ENCODE data around the gene KCNMA1.
A peak's percentile ranks its signal among the peaks of the same experiment; 100 is the strongest.

KCNMA1 gene

DNA sequence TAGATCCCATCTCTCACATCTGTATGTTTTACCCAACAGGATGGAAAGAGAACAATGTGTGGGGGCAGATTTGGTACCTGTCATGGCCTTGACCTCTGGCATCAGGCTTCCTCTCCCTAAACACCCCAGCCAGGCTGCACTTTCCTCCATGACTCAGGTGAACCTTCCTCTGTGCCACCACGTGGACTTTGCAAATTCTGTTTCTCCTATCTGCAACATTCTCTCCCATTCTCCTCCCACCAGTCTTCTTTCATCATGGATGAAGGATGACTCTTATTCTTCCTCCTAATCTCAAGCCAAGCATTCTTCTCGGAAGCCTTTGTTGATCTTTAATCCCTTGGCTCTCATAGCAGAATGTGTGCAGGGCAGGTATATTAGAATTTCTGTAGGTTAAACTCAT lies 355.4 kb downstream of the KCNMA1 start:
- Histone ChIP-seq H4K20me1 (ENCODE audit: insufficient read depth) (no peaks in the 10 kb centered on the region), H3K36me3 (ENCODE audit: insufficient read depth) (no peaks in the 10 kb centered on the region), H3K4me2 (peak overlapping the region; percentile 72), H3K9ac (no peak overlapping the region), H3K4me3 (IDR thresholded peaks at IDR 0.05; ENCODE audit: insufficient read depth, low read depth, low read length) (no peak overlapping the region), H3K79me2 (ENCODE audit: insufficient read depth, low read depth) (no peaks in the 10 kb centered on the region), H3K4me1 (ENCODE audit: low read depth, poor library complexity, severe bottlenecking) (peaks cover 18% of the 10 kb centered on the region), H3K27me3 (ENCODE audit: insufficient read depth, low read depth) (no peaks in the 10 kb centered on the region), H3K27ac (no peak overlapping the region), H2AFZ (ENCODE audit: low read depth) (no peak overlapping the region)
- TF ChIP-seq, protein P1, sequence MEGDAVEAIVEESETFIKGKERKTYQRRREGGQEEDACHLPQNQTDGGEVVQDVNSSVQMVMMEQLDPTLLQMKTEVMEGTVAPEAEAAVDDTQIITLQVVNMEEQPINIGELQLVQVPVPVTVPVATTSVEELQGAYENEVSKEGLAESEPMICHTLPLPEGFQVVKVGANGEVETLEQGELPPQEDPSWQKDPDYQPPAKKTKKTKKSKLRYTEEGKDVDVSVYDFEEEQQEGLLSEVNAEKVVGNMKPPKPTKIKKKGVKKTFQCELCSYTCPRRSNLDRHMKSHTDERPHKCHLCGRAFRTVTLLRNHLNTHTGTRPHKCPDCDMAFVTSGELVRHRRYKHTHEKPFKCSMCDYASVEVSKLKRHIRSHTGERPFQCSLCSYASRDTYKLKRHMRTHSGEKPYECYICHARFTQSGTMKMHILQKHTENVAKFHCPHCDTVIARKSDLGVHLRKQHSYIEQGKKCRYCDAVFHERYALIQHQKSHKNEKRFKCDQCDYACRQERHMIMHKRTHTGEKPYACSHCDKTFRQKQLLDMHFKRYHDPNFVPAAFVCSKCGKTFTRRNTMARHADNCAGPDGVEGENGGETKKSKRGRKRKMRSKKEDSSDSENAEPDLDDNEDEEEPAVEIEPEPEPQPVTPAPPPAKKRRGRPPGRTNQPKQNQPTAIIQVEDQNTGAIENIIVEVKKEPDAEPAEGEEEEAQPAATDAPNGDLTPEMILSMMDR (conservative IDR thresholded peaks at IDR 0.05; ENCODE audit: low read depth, low read length) = no peak

DNA sequence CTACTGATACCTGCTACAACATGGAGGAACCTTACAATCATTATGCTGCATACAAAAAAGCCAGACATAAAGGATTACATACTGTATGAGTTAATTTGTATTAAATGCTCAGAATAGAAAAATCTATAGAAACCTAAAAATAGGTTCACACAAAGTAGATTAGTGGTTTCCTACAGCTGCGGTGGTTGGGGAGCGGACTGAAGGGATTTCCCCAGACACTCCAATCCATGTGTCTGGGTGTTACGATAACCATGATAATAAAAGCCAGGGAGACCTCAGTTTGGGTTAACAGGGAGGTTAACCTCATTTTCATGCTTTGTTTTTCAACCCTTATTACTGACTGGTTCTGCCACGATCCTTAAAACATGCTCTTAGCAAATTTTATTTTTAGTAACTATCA lies 355.9 kb downstream of the KCNMA1 start:
- TF ChIP-seq, protein P1 (conservative IDR thresholded peaks at IDR 0.05; ENCODE audit: low read depth, low read length) = no peak
- Histone ChIP-seq H3K9ac (no peak overlapping the region), H3K36me3 (ENCODE audit: insufficient read depth) (no peaks in the 10 kb centered on the region), H4K20me1 (ENCODE audit: insufficient read depth) (no peaks in the 10 kb centered on the region), H3K4me3 (IDR thresholded peaks at IDR 0.05; ENCODE audit: insufficient read depth, low read depth, low read length) (no peak overlapping the region), H3K27ac (no peak overlapping the region), H3K4me1 (ENCODE audit: low read depth, poor library complexity, severe bottlenecking) (peaks cover 18% of the 10 kb centered on the region), H3K4me2 (peak overlapping the region; percentile 72), H2AFZ (ENCODE audit: low read depth) (no peak overlapping the region), H3K27me3 (ENCODE audit: insufficient read depth, low read depth) (no peaks in the 10 kb centered on the region), H3K79me2 (ENCODE audit: insufficient read depth, low read depth) (no peaks in the 10 kb centered on the region)

DNA sequence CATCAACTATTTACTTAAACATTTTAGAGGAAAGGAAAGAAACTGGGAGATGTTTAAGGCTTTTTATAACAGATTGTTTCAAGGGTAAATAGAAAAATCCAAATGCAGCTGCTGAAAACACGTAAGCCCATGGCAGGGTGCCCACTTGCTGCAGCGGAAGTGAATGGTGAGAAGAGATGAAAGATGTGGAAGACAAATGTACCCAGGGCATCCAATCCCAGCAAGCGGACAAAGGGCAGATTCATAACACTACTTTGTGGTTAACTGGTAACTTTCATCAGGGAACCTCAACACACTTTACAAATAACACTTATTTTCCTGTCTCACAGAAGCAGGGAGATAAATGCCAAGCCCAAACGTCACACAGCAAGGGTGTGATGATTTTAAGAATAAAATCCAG lies 358.4 kb downstream of the KCNMA1 start:
- no peaks in the 10 kb centered on the region for H3K27me3 ChIP-seq (ENCODE audit: insufficient read depth, low read depth)
- TF ChIP-seq, protein P1 (conservative IDR thresholded peaks at IDR 0.05; ENCODE audit: low read depth, low read length) = no peak

DNA sequence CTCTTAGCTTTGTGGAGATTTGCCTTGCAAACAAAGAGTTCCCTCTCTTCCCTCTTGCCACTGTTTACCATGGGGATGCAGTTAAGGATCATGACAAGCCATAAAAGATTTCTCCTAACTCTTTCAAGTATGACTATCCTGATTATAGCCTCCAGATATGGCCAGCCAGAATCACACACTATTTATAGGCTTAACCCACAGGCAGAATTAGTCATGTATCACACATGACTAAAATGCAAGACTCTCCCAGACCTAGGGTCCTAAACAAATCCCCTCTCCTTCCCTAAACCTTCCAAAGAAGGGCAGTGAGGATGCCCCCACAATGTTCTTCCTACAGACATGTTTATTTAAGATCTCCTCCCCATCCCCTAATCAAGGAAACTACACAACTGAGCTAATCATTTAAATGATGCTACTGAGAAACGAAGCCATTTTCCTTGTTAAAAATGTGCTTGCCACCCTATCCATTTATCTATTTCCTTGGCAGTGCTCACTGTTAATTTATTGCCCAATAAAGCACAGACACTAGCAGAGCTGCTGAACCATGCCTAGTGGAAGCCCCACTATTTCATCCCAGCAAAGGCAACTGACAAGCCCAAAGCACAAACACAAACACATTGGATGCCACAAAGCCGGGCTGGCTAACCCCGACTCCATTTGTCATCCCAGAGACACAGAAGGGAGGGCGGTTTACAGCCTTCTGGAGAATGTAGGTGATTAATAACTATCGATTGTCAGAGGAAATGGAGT lies 363.4 kb downstream of the KCNMA1 start:
- no peaks in the 10 kb centered on the region for H3K36me3 ChIP-seq (ENCODE audit: insufficient read depth)
- no peaks in the 10 kb centered on the region for H4K20me1 ChIP-seq (ENCODE audit: insufficient read depth)
- H3K4me1 ChIP-seq (ENCODE audit: low read depth, poor library complexity, severe bottlenecking) = no peaks in the 10 kb centered on the region
- H3K27me3 ChIP-seq (ENCODE audit: insufficient read depth, low read depth) = no peaks in the 10 kb centered on the region
- H3K27ac ChIP-seq = no peak overlapping the region
- no peak overlapping the region for H2AFZ ChIP-seq (ENCODE audit: low read depth)
- no peaks in the 10 kb centered on the region for H3K79me2 ChIP-seq (ENCODE audit: insufficient read depth, low read depth)
- H3K4me2 ChIP-seq = no peak overlapping the region
- no peak overlapping the region for H3K4me3 ChIP-seq (IDR thresholded peaks at IDR 0.05; ENCODE audit: insufficient read depth, low read depth, low read length)
- no peak overlapping the region for H3K9ac ChIP-seq
- TF ChIP-seq, protein P1 (conservative IDR thresholded peaks at IDR 0.05; ENCODE audit: low read depth, low read length) = no peak

More for the DNA sequence above, 358.4 kb downstream of the KCNMA1 start:
- H3K79me2 ChIP-seq (ENCODE audit: insufficient read depth, low read depth) = no peaks in the 10 kb centered on the region
- no peak overlapping the region for H3K27ac ChIP-seq
- H3K4me2 ChIP-seq = no peak overlapping the region
- H3K4me3 ChIP-seq (IDR thresholded peaks at IDR 0.05; ENCODE audit: insufficient read depth, low read depth, low read length) = no peak overlapping the region
- H2AFZ ChIP-seq (ENCODE audit: low read depth) = no peak overlapping the region
- no peaks in the 10 kb centered on the region for H3K36me3 ChIP-seq (ENCODE audit: insufficient read depth)
- no peak overlapping the region for H3K9ac ChIP-seq
- H3K4me1 ChIP-seq (ENCODE audit: low read depth, poor library complexity, severe bottlenecking) = peaks cover 18% of the 10 kb centered on the region
- no peaks in the 10 kb centered on the region for H4K20me1 ChIP-seq (ENCODE audit: insufficient read depth)

Measured in KMS-11 (cell line).